Measurements from ENCODE around the gene PPP2R2D. TPM values are rescaled to one million over a fixed set of nuclear protein-coding genes. Genes with fewer than 3 reads are reported as not detected.

Gene PPP2R2D
- polyA plus RNA-seq, 1 experiment = 27.2 TPM

DNA sequence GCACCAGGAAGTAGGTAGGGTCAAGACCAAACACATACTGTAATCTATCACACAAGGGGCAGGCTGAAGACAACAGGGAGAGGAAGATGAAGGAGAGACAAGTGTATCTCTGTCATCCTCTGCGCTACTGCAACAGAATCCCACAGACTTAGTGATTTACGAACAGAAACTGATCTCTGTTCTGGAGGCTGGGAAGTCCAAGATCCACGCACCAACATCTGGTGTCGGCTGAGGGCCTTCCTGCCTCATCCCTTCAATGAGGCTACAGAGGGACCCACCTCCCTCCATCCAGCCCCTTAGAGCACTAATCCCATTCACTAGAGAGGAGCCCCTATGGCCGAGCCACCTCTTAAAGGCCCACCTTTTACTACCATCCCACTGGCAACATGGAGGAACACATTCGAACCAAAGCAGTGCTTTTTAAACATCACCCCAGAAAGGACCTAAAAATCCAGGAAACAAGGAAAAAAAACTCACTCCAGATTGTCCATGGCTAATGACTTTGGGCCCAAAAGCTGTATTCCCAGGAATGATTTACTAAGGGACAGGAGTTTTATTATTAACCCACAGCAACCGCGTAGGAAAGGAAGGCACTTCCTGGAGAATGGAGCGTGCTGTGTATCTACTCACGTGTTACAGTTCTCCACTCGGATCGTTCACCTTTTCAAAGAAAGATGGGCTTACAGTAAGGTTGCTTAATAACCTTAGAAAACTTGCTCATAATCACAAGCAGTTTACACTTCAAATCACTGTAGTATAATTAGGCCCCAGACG lies 76.7 kb downstream of the PPP2R2D start:
- no peak for DNase-seq (ENCODE audit: low read depth, low spot score)
- TF ChIP-seq, protein P1, sequence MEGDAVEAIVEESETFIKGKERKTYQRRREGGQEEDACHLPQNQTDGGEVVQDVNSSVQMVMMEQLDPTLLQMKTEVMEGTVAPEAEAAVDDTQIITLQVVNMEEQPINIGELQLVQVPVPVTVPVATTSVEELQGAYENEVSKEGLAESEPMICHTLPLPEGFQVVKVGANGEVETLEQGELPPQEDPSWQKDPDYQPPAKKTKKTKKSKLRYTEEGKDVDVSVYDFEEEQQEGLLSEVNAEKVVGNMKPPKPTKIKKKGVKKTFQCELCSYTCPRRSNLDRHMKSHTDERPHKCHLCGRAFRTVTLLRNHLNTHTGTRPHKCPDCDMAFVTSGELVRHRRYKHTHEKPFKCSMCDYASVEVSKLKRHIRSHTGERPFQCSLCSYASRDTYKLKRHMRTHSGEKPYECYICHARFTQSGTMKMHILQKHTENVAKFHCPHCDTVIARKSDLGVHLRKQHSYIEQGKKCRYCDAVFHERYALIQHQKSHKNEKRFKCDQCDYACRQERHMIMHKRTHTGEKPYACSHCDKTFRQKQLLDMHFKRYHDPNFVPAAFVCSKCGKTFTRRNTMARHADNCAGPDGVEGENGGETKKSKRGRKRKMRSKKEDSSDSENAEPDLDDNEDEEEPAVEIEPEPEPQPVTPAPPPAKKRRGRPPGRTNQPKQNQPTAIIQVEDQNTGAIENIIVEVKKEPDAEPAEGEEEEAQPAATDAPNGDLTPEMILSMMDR (IDR thresholded peaks at IDR 0.05; ENCODE audit: low read depth, low read length) = no peak
- CTCF ChIA-PET = interaction anchor here (4.1 kb wide), 1 partner anchor 46 kb away, joined by 30 read pairs; no protein-coding TSS in a partner anchor
- Histone ChIP-seq H3K9me3 (ENCODE audit: control insufficient read depth, insufficient read depth, low read length) (peaks cover 3% of the 10 kb centered on the region), H3K4me3 (ENCODE audit: low read depth, low read length) (no peak overlapping the region), H3K27me3 (ENCODE audit: control insufficient read depth, insufficient read depth, low read length) (no peaks in the 10 kb centered on the region), H3K27ac (ENCODE audit: low read depth, low read length) (no peak overlapping the region)
- POLR2A ChIA-PET = no interaction called here

- POLR2A ChIA-PET = no interaction called here
- DNase-seq (ENCODE audit: low read depth, low spot score) = no peak
- H3K27ac ChIP-seq (ENCODE audit: low read depth, low read length) = no peak overlapping the region
- H3K27me3 ChIP-seq (ENCODE audit: control insufficient read depth, insufficient read depth, low read length) = no peaks in the 10 kb centered on the region
- H3K9me3 ChIP-seq (ENCODE audit: control insufficient read depth, insufficient read depth, low read length) = peaks cover 11% of the 10 kb centered on the region
- CTCF ChIA-PET = interaction anchor here (4.1 kb wide), 1 partner anchor 45 kb away, joined by 30 read pairs; no protein-coding TSS in a partner anchor
- H3K4me3 ChIP-seq (ENCODE audit: low read depth, low read length) = no peak overlapping the region
- TF ChIP-seq, protein P1 (IDR thresholded peaks at IDR 0.05; ENCODE audit: low read depth, low read length) = no peak
These were observed 77.6 kb downstream of the PPP2R2D start for GRCh38 chr10:131978366-131978765.

GRCh38 chr10:131978851-131979250 lies 78.0 kb downstream of the PPP2R2D start:
- Histone ChIP-seq H3K9me3 (ENCODE audit: control insufficient read depth, insufficient read depth, low read length) (peaks cover 11% of the 10 kb centered on the region), H3K27me3 (ENCODE audit: control insufficient read depth, insufficient read depth, low read length) (no peaks in the 10 kb centered on the region), H3K27ac (ENCODE audit: low read depth, low read length) (no peak overlapping the region), H3K4me3 (ENCODE audit: low read depth, low read length) (no peak overlapping the region)
- no peak for DNase-seq (ENCODE audit: low read depth, low spot score)
- POLR2A ChIA-PET = no interaction called here
- CTCF ChIA-PET = interaction anchor here (0.6 to 4.1 kb wide), 2 partner anchors 14 to 44 kb away, joined by 5 to 30 read pairs; no protein-coding TSS in a partner anchor
- TF ChIP-seq, protein P1 (IDR thresholded peaks at IDR 0.05; ENCODE audit: low read depth, low read length) = no peak

DNA sequence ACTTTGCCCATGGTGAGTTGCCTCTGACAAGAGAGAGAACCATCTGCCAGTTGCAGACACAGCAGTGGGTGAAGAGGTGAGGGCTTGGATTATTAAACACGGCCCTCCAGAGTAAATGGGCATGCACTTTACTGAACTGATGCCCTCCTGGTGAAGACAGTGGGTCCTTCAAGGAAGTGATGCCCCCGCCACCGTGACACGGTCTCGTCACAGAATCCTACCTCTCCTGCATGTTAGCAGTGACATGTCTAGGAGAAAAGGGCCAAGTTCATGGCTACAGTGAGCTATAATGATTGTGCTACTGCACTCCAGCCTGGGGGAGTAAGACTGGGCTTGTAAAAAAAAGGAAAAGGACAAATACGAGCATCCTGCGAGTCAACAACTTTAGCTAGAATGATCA lies 78.5 kb downstream of the PPP2R2D start:
- Histone ChIP-seq H3K4me3 (ENCODE audit: low read depth, low read length) (peak overlapping the region; percentile 81), H3K9me3 (ENCODE audit: control insufficient read depth, insufficient read depth, low read length) (peaks cover 11% of the 10 kb centered on the region), H3K27ac (ENCODE audit: low read depth, low read length) (peak overlapping the region; percentile 73), H3K27me3 (ENCODE audit: control insufficient read depth, insufficient read depth, low read length) (no peaks in the 10 kb centered on the region)
- TF ChIP-seq, protein P1 (IDR thresholded peaks at IDR 0.05; ENCODE audit: low read depth, low read length) = no peak
- ChIA-PET POLR2A (no interaction called here), CTCF (interaction anchor here (0.6 to 4.1 kb wide), 2 partner anchors 15 to 44 kb away, joined by 5 to 30 read pairs; no protein-coding TSS in a partner anchor)
- DNase-seq (ENCODE audit: low read depth, low spot score) = no peak

- peak overlapping the region; percentile 73 for H3K27ac ChIP-seq (ENCODE audit: low read depth, low read length)
These were observed 79.0 kb downstream of the PPP2R2D start for GRCh38 chr10:131979821-131980270.

More at GRCh38 chr10:131979821-131980270, 79.0 kb downstream of the PPP2R2D start:
- TF ChIP-seq, protein P1 (IDR thresholded peaks at IDR 0.05; ENCODE audit: low read depth, low read length) = no peak
- peaks cover 11% of the 10 kb centered on the region for H3K9me3 ChIP-seq (ENCODE audit: control insufficient read depth, insufficient read depth, low read length)
- DNase-seq (ENCODE audit: low read depth, low spot score) = no peak
- POLR2A ChIA-PET = no interaction called here
- no peaks in the 10 kb centered on the region for H3K27me3 ChIP-seq (ENCODE audit: control insufficient read depth, insufficient read depth, low read length)
- H3K4me3 ChIP-seq (ENCODE audit: low read depth, low read length) = peak overlapping the region; percentile 81
- CTCF ChIA-PET = interaction anchor here (4.1 kb wide), 1 partner anchor 43 kb away, joined by 30 read pairs; no protein-coding TSS in a partner anchor
